GM12878 (cell line): Measurements from ENCODE around the gene WWP2. TPM values are rescaled to one million over a fixed set of nuclear protein-coding genes. Genes with fewer than 3 reads are reported as not detected.

Experiments
- ATAC-seq: fragments of 200-7000 bp; cut with Tn5 transposase; 3 replicates; pipeline ENCODE4 v1.9.1; 2020; ENCODE audit warnings: mild to moderate bottlenecking, moderate library complexity
- BruUV-seq: library from RNA; stranded (reverse); fragments of 400-500 nt; replicated peaks from 2 replicates; lab custom pipeline; 2021; lab: Mats Ljungman, UMichigan
- CTCF ChIA-PET: fragments of 300-600 bp; sonication (Branson Sonifier 250); formaldehyde crosslinking; extraction: SDS; loops from one replicate; lab custom pipeline; 2021; ENCODE audit warnings: inconsistent platforms; lab: Yijun Ruan, JAX
- POLR2A ChIA-PET: fragments of 350-600 bp; formaldehyde crosslinking; extraction: SDS; loops from one replicate; lab custom pipeline; 2021; ENCODE audit warnings: inconsistent platforms; lab: Charles Lee
- RAD21 ChIA-PET: fragments of 300-600 bp; sonication (Branson Sonifier 250); formaldehyde crosslinking; loops from one replicate; lab custom pipeline; 2023; ENCODE audit warnings: antibody characterized with exemption; ENCODE audit not compliant: unreplicated experiment; lab: Charles Lee
- SMC1A ChIA-PET: fragments of 300-600 bp; sonication (Branson Sonifier 250); formaldehyde crosslinking; loops from one replicate; lab custom pipeline; 2023; ENCODE audit not compliant: unreplicated experiment, uncharacterized antibody; lab: Charles Lee
- DNase-seq: peaks from one replicate; pipeline ENCODE4 v3.0.0-alpha.2; 2011; ENCODE audit warnings: low read depth, low spot score
- FAIRE-seq: peaks from 3 replicates; lab custom pipeline; 2011; peaks lifted over from hg19 to GRCh38; lab: Jason Lieb, UNC
- H2AFZ ChIP-seq: 2 replicates; pipeline ENCODE4 v1.6.0; 2011; ENCODE audit warnings: low read depth, low read length, control low read depth; ENCODE audit not compliant: control insufficient read depth
- H3K27ac ChIP-seq: 2 replicates; pipeline ENCODE4 v1.5.1; 2011; ENCODE audit warnings: control low read depth; ENCODE audit not compliant: control insufficient read depth, insufficient read depth
- H3K27me3 ChIP-seq, 2 experiments: replicated peaks in 1 of 2; 2 replicates each; pipeline versions ENCODE4 v1.6.0 to v1.6.1; 2011; ENCODE audit warnings: low read length in 1 of 2; ENCODE audit not compliant: control insufficient read depth in 2 of 2, insufficient read depth in 2 of 2
- H3K36me3 ChIP-seq, 2 experiments: 2 replicates each; pipeline ENCODE4 v1.5.1; 2011; ENCODE audit warnings: low read length in 1 of 2; ENCODE audit not compliant: control insufficient read depth in 2 of 2, insufficient read depth in 2 of 2
- H3K4me1 ChIP-seq: 2 replicates; pipeline ENCODE4 v1.6.1; 2011; ENCODE audit warnings: mild to moderate bottlenecking, low read length, moderate library complexity, mixed read lengths; ENCODE audit not compliant: control insufficient read depth, insufficient read depth
- H3K4me2 ChIP-seq: 2 replicates; pipeline ENCODE4 v1.6.0; 2011; ENCODE audit warnings: control low read depth; ENCODE audit not compliant: control insufficient read depth, insufficient read depth
- H3K4me3 ChIP-seq: fragments of 200-600 bp; sonication (generic); 2 replicates; pipeline ENCODE4 v1.5.1; 2016
- H3K79me2 ChIP-seq: 2 replicates; pipeline ENCODE4 v1.6.0; 2011; ENCODE audit warnings: low read length; ENCODE audit not compliant: control insufficient read depth, insufficient read depth
- H3K9ac ChIP-seq: 2 replicates; pipeline ENCODE4 v1.8.0; 2011; ENCODE audit warnings: low read length, control low read depth, mixed read lengths; ENCODE audit not compliant: control insufficient read depth, insufficient read depth
- H3K9me3 ChIP-seq: replicated peaks from 3 replicates; pipeline ENCODE4 v1.5.1; 2011; ENCODE audit warnings: mild to moderate bottlenecking, low read length; ENCODE audit not compliant: control insufficient read depth, insufficient read depth
- H4K20me1 ChIP-seq: 2 replicates; pipeline ENCODE4 v1.6.0; 2011; ENCODE audit not compliant: control insufficient read depth, insufficient read depth
- EED ChIP-seq: sonication (generic); IDR thresholded peaks from 2 replicates; pipeline ENCODE4 v1.6.1; 2016; ENCODE audit warnings: antibody characterized with exemption, low read depth
- GABPA ChIP-seq: IDR thresholded peaks from 2 replicates; pipeline ENCODE4 v1.6.1; 2014; ENCODE audit warnings: antibody characterized with exemption, low read depth, mild to moderate bottlenecking, inconsistent platforms
- MYB ChIP-seq: fragments of 150-350 bp; IDR thresholded peaks from 2 replicates; pipeline ENCODE4 v1.6.1; 2014; ENCODE audit warnings: mild to moderate bottlenecking, low read depth, low read length, borderline replicate concordance
- NR2C1 ChIP-seq: fragments of 450-650 bp; IDR thresholded peaks from 2 replicates; pipeline ENCODE4 v1.6.1; 2017; ENCODE audit warnings: antibody characterized with exemption, mild to moderate bottlenecking, moderate library complexity
- POLR2AphosphoS5 ChIP-seq: IDR thresholded peaks from 2 replicates; pipeline ENCODE4 v1.6.1; 2011; ENCODE audit warnings: mild to moderate bottlenecking, low read length, inconsistent platforms
- RAD21 ChIP-seq: IDR thresholded peaks from 2 replicates; pipeline ENCODE4 v1.6.1; 2011; ENCODE audit warnings: mild to moderate bottlenecking, low read depth, low read length, moderate library complexity; ENCODE audit not compliant: insufficient read depth
- SRF ChIP-seq, 2 experiments: IDR thresholded peaks; 2 replicates each; pipeline ENCODE4 v1.6.1; 2011; ENCODE audit warnings: low read depth in 2 of 2, low read length in 2 of 2, mild to moderate bottlenecking in 1 of 2, moderate library complexity in 1 of 2
- STAT3 ChIP-seq: IDR thresholded peaks from 2 replicates; pipeline ENCODE4 v1.6.1; 2011; ENCODE audit warnings: low read depth, low read length, improper control_type of control experiment
- ZSCAN29 ChIP-seq: fragments of 450-650 bp; IDR thresholded peaks from 2 replicates; pipeline ENCODE4 v1.6.1; 2017; ENCODE audit warnings: mild to moderate bottlenecking, moderate library complexity
- whole genome bisulfite sequencing: methylation state at CpG from one replicate; pipeline ENCODE4 v1.1.6; 2016; ENCODE audit warnings: low lambda C conversion rate; ENCODE audit not compliant: insufficient replicate concordance, insufficient coverage; ENCODE audit errors: missing lambda C conversion rate; 5-methylcytosine and 5-hydroxymethylcytosine counted together
- in situ Hi-C: fragments of 300-500 bp; cut with MboI; formaldehyde crosslinking; loops from 9 replicates; pipeline ENCODE4 v1.14.3; 2018; ENCODE audit warnings: mixed read lengths
- intact Hi-C: fragments of 100-400 bp; cut with micrococcal nuclease; formaldehyde crosslinking; loops from one replicate; pipeline ENCODE4 v1.14.2; 2022; ENCODE audit not compliant: unreplicated experiment
- polyA plus RNA-seq, 11 experiments: library from polyadenylated mRNA; depleted of rRNA in 4 of 11; unstranded in 6 of 11; stranded (reverse) in 5 of 11; fragments of >200 nt; fragmentation: Nextera tagmentation in 4 of 11; fragmentation: Illumina TruSeq in 1 of 11; extraction: Ambion mirVana in 4 of 11; extraction: Trizol in 1 of 11; gene quantifications; 1 replicate in 1 of 11; 2 replicates in 10 of 11; pipeline versions ENCODE4 v1.2.1 to v1.2.3, GENCODE V29; 2011 to 2016; ENCODE audit warnings: inconsistent platforms in 2 of 11, missing spikeins in 2 of 11, low read depth in 1 of 11
- total RNA-seq, 4 experiments: library from RNA; depleted of rRNA in 3 of 4; stranded (reverse); fragments of >200 nt in 3 of 4; fragmentation: Illumina TruSeq in 1 of 4; extraction: Trizol in 1 of 4; gene quantifications; 2 replicates each; pipeline versions ENCODE4 v1.2.1 to v1.2.3, GENCODE V29; 2013 to 2021
- TF ChIP-seq, protein P1 (sequence below): IDR thresholded peaks from 2 replicates; pipeline ENCODE4 v1.6.1; 2012; ENCODE audit warnings: low read depth, low read length, improper control_type of control experiment

The WWP2 gene
- total and polyA plus RNA-seq, 10 of the 15 experiments (the other 5 are each of a cell fraction or from before 2014, with no cell fraction given) = 2.8 to 47.0 (median 23.8) TPM

DNA sequence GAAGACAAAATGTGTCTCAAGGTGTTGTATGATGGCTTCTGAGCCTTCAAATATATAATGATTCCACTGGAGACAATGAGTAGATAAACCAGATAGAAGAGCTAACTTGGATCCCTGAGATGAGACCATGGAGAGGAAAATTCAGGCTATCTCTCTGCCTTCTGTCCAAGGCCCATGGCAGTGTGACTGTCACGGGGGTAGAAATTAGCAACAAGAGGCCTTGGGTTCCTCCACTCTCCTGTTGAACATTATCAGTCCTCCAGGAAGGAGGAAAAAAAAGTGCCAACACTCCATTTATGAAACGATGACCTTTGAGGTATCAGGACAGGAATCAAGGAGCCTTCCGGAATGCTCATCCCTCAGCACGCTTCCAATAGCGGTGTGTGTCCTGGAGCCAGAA, 75.2 kb downstream of the WWP2 start:
- CTCF ChIA-PET = no interaction called here
- SMC1A ChIA-PET = no interaction called here
- no peaks in the 10 kb centered on the region for H3K9me3 ChIP-seq
- peaks cover 2% of the 10 kb centered on the region; the same call in 1 of the 2 replicates for H3K4me1 ChIP-seq
- H2AFZ ChIP-seq = no peak overlapping the region
- no peak overlapping the region for H3K4me2 ChIP-seq
- TF ChIP-seq GABPA (no peak), NR2C1 (no peak), SRF (IDR thresholded peaks at IDR 0.05; ENCODE audit: low read depth in 2 of 2, low read length in 2 of 2) (no peak), MYB (no peak), POLR2AphosphoS5 (no peak), STAT3 (no peak), RAD21 (no peak), EED (no peak), ZSCAN29 (no peak)
- TF ChIP-seq, protein P1, sequence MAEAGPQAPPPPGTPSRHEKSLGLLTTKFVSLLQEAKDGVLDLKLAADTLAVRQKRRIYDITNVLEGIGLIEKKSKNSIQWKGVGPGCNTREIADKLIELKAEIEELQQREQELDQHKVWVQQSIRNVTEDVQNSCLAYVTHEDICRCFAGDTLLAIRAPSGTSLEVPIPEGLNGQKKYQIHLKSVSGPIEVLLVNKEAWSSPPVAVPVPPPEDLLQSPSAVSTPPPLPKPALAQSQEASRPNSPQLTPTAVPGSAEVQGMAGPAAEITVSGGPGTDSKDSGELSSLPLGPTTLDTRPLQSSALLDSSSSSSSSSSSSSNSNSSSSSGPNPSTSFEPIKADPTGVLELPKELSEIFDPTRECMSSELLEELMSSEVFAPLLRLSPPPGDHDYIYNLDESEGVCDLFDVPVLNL = no peak
- no peaks in the 10 kb centered on the region for H4K20me1 ChIP-seq
- intact Hi-C loops (no loop called here), in situ Hi-C loops (no loop called here)
- 97% methylated on average over 5 of the region's 5 CpGs for WGBS
- DNase-seq = no peak
- no peaks in the 10 kb centered on the region for H3K36me3 ChIP-seq
- FAIRE-seq = no peak
- ATAC-seq = no peak
- POLR2A ChIA-PET = interaction anchor here (0.5 to 0.6 kb wide), 2 partner anchors 10 to 57 kb away, joined by 3 read pairs; no protein-coding TSS in a partner anchor
- H3K27ac ChIP-seq = no peak overlapping the region
- BruUV-seq = no TSS peak
- no peak overlapping the region for H3K9ac ChIP-seq
- no peak overlapping the region for H3K4me3 ChIP-seq
- H3K27me3 ChIP-seq = no peaks in the 10 kb centered on the region
- H3K79me2 ChIP-seq = no peaks in the 10 kb centered on the region
- RAD21 ChIA-PET = no interaction called here
